Measurements from ENCODE around the gene RGS9BP. TPM values are rescaled to one million over a fixed set of nuclear protein-coding genes. Genes with fewer than 3 reads are reported as not detected.
A peak's percentile ranks its signal among the peaks of the same experiment; 100 is the strongest.
"Not testable (repeated sequence)": the region's sequence is repeated elsewhere in the genome, so short reads cannot be mapped to it uniquely, and the experiment has no call there.

RGS9BP gene
- total and polyA plus RNA-seq, 2 donors (not counting 1 experiment from before 2014, with no cell fraction given), result 0.09 to 0.66 TPM

DNA sequence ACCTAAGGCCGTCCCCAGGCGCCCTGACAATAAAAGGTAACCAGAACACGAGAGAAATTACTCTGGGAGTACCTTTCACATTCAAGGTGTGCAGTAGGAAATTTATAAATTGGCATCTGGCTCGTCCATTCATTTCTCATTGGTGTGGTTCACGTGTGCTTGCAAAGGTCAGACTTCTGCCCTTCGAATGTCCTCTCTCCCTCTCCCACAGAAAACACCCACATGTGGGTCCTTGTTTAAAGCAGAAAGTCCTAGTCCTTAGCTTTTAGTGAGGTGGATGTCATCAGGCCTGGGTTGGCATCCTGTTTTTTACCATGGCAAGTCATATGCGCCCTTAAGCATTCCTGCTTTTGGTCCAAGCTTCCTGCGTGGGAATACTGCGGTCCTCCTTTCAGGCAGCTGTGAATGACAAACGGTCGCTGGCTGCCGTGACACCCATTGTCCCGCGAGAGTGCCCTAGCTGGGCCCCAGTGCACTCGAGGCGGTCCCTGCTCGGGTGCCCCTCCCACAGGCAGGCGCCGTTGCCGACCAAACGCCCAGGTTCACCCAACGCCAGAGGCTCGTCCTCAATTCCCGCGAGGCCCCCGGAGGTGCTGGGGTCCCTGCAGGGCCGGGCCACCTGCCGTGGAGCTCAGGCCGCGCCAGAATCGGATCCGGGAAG lies 15.8 kb downstream of the RGS9BP start, which contains the start of gene NUDT19:
NUDT19 (plus strand) TSS at position 531 of the 661 bp plus-strand sequence. CDS start 140 bp downstream, outside the sequence.
- Histone ChIP-seq H3K79me2 (ENCODE audit: control insufficient read depth, insufficient read depth, low read length) (peaks cover 20% of the 10 kb centered on the region), H4K20me1 (ENCODE audit: control insufficient read depth, extremely low read depth, insufficient read depth, low read length) (no peaks in the 10 kb centered on the region), H3K27ac (ENCODE audit: insufficient read depth, low read length) (peak within 1 kb of the TSS; percentile 75), H3K4me1 (ENCODE audit: control insufficient read depth, extremely low read depth, insufficient read depth, low read length) (peaks cover 2% of the 10 kb centered on the region), H3K4me2 (ENCODE audit: extremely low read depth, insufficient read depth, low read length) (peak within 1 kb of the TSS; percentile 86), H3K27me3 (ENCODE audit: control insufficient read depth, insufficient read depth, low read length) (no peaks in the 10 kb centered on the region), H3K36me3 (ENCODE audit: control insufficient read depth, insufficient read depth, low read length) (no peaks in the 10 kb centered on the region), H3K4me3 (replicated peaks in 1 of 4; ENCODE audit: control extremely low read depth in 1 of 4, insufficient read depth in 1 of 4, low read depth in 3 of 4, low read length in 4 of 4) (peak within 1 kb of the TSS; percentile 34 to 75 (median 56)), H3K9me3 (ENCODE audit: control insufficient read depth, insufficient read depth, low read depth, low read length) (no peaks in the 10 kb centered on the region), H2AFZ (ENCODE audit: low read length) (peak within 1 kb of the TSS; percentile 87), H3K9ac (ENCODE audit: insufficient read depth, low read length) (peak within 1 kb of the TSS; percentile 92)
- TF ChIP-seq EZH2 (IDR thresholded peaks at IDR 0.05; ENCODE audit: low read length, missing control alignments), result no peak
- TF ChIP-seq CTCF (conservative IDR thresholded peaks at IDR 0.05 in 1 of 2, IDR thresholded peaks at IDR 0.05 in 1 of 2; ENCODE audit: low read depth in 1 of 2, low read length in 2 of 2), result no peak
- DNase-seq (ENCODE audit: low read depth in 2 of 2), result peak; percentile 78 to 85

DNA sequence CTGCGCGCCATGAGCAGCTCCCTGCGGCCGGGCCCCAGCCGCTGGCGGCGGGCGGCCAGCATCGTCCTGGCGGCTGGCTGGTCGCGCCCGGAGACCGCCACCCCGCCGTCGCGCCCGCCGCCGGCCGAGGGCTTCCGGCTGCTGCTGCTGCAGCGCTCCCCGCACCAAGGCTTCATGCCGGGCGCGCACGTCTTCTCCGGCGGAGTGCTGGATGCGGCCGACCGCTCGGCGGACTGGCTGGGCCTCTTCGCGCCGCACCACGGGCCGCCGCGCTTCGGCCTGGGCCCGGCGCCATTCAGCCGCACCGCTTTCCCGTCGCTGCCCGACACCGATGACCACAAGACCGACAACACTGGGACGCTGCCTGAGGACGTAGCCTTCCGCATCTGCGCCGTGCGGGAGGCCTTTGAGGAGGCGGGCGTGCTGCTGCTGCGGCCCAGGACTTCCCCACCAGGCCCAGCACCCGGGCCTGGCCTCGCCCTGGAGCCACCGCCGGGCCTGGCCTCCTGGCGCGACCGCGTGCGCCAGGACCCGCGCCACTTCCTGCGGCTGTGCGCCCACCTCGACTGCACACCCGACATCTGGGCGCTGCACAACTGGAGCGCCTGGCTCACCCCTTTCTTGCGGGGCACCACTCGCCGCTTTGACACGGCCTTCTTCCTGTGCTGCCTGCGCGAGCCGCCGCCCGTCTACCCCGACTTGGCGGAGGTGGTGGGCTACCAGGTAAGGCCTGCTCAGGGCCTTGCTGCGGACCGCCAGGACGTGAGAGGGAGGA lies 16.5 kb downstream of the RGS9BP start:
- Histone ChIP-seq H3K36me3 (ENCODE audit: control insufficient read depth, insufficient read depth, low read length) (no peaks in the 10 kb centered on the region), H2AFZ (ENCODE audit: low read length) (peak overlapping the region; percentile 87), H3K27me3 (ENCODE audit: control insufficient read depth, insufficient read depth, low read length) (no peaks in the 10 kb centered on the region), H3K4me1 (ENCODE audit: control insufficient read depth, extremely low read depth, insufficient read depth, low read length) (peaks cover 2% of the 10 kb centered on the region), H3K4me2 (ENCODE audit: extremely low read depth, insufficient read depth, low read length) (peak overlapping the region; percentile 86), H3K9me3 (ENCODE audit: control insufficient read depth, insufficient read depth, low read depth, low read length) (no peaks in the 10 kb centered on the region), H3K9ac (ENCODE audit: insufficient read depth, low read length) (peak overlapping the region; percentile 92), H3K79me2 (ENCODE audit: control insufficient read depth, insufficient read depth, low read length) (peaks cover 24% of the 10 kb centered on the region), H4K20me1 (ENCODE audit: control insufficient read depth, extremely low read depth, insufficient read depth, low read length) (no peaks in the 10 kb centered on the region), H3K27ac (ENCODE audit: insufficient read depth, low read length) (peak overlapping the region; percentile 75), H3K4me3 (replicated peaks in 1 of 4; ENCODE audit: control extremely low read depth in 1 of 4, insufficient read depth in 1 of 4, low read depth in 3 of 4, low read length in 4 of 4) (peak overlapping the region; percentile 34 to 75 (median 56))
- TF ChIP-seq CTCF (conservative IDR thresholded peaks at IDR 0.05 in 1 of 2, IDR thresholded peaks at IDR 0.05 in 1 of 2; ENCODE audit: low read depth in 1 of 2, low read length in 2 of 2) (no peak), EZH2 (IDR thresholded peaks at IDR 0.05; ENCODE audit: low read length, missing control alignments) (no peak)
- DNase-seq (ENCODE audit: low read depth in 2 of 2), result peak; percentile 72 to 80

- Histone ChIP-seq H3K4me2 (ENCODE audit: extremely low read depth, insufficient read depth, low read length) (peak overlapping the region; percentile 86), H2AFZ (ENCODE audit: low read length) (peak overlapping the region; percentile 87), H3K36me3 (ENCODE audit: control insufficient read depth, insufficient read depth, low read length) (no peaks in the 10 kb centered on the region), H3K9ac (ENCODE audit: insufficient read depth, low read length) (peak overlapping the region; percentile 92), H3K79me2 (ENCODE audit: control insufficient read depth, insufficient read depth, low read length) (peaks cover 26% of the 10 kb centered on the region), H3K27ac (ENCODE audit: insufficient read depth, low read length) (peak overlapping the region; percentile 75), H3K4me1 (ENCODE audit: control insufficient read depth, extremely low read depth, insufficient read depth, low read length) (peaks cover 2% of the 10 kb centered on the region), H3K27me3 (ENCODE audit: control insufficient read depth, insufficient read depth, low read length) (no peaks in the 10 kb centered on the region), H3K9me3 (ENCODE audit: control insufficient read depth, insufficient read depth, low read depth, low read length) (no peaks in the 10 kb centered on the region), H3K4me3 (replicated peaks in 1 of 4; ENCODE audit: control extremely low read depth in 1 of 4, insufficient read depth in 1 of 4, low read depth in 3 of 4, low read length in 4 of 4) (peak overlapping the region; percentile 34 to 75 (median 56)), H4K20me1 (ENCODE audit: control insufficient read depth, extremely low read depth, insufficient read depth, low read length) (no peaks in the 10 kb centered on the region)
- TF ChIP-seq CTCF (conservative IDR thresholded peaks at IDR 0.05 in 1 of 2, IDR thresholded peaks at IDR 0.05 in 1 of 2; ENCODE audit: low read depth in 1 of 2, low read length in 2 of 2), result no peak
- no peak for TF ChIP-seq EZH2 (IDR thresholded peaks at IDR 0.05; ENCODE audit: low read length, missing control alignments)
- DNase-seq (ENCODE audit: low read depth in 2 of 2), result no peak
Measured at GRCh38 chr19:32692727-32693061, 17.0 kb downstream of the RGS9BP start.

DNA sequence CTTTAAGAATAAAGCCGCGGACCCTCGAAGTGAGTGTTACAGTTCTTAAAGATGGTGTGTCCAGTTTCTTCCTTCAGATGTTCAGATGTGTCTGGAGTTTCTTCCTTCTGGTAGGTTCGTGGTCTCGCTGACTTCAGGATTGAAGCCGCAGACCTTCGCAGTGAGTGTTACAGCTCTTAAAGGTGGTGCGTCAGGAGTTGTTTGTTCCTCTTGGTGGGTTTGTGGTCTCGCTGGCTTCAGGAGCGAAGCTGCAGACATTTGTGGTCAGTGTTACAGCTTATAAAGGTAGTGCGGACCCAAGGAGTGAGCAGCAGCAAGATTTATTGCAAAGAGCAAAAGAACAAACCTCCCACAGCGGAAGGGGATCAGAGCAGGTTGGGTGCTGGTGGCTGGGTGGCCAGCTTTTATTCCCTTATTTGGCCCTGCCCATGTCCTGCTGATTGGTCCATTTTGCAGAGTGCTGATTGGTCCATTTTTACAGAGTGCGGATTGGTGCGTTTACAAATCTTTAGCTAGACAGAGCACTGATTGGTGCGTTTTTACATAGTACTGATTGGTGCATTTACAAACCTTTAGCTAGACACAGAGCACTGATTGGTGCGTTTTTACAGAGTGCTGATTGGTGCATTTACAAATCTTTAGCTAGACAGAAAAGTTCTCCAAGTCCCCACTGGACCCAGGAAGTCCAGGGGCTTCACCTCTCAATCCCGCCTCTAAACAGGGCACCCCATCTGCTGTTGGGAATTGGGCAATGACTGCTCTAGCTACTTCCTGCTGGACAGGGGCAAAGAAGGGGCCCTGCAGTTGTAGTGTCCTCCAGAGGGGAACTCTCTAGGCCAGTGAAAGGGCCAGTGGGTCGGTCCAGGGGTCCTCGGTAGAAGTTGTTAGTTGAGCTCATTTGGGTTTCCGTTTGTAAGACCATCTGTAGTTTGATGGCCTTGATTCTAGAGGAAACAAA lies 17.8 kb downstream of the RGS9BP start:
- not testable (repeated sequence) for H2AFZ ChIP-seq (ENCODE audit: low read length); DNase-seq (ENCODE audit: low read depth in 2 of 2); H3K27ac ChIP-seq (ENCODE audit: insufficient read depth, low read length)

More for the DNA sequence above, 17.8 kb downstream of the RGS9BP start:
- not testable (repeated sequence) for H4K20me1 ChIP-seq (ENCODE audit: control insufficient read depth, extremely low read depth, insufficient read depth, low read length); H3K9ac ChIP-seq (ENCODE audit: insufficient read depth, low read length); H3K36me3 ChIP-seq (ENCODE audit: control insufficient read depth, insufficient read depth, low read length); H3K27me3 ChIP-seq (ENCODE audit: control insufficient read depth, insufficient read depth, low read length); H3K4me1 ChIP-seq (ENCODE audit: control insufficient read depth, extremely low read depth, insufficient read depth, low read length); H3K9me3 ChIP-seq (ENCODE audit: control insufficient read depth, insufficient read depth, low read depth, low read length)
- Histone ChIP-seq H3K4me2 (ENCODE audit: extremely low read depth, insufficient read depth, low read length) (peak overlapping the region; percentile 35), H3K79me2 (ENCODE audit: control insufficient read depth, insufficient read depth, low read length) (peaks cover 27% of the 10 kb centered on the region), H3K4me3 (replicated peaks in 1 of 4; ENCODE audit: control extremely low read depth in 1 of 4, insufficient read depth in 1 of 4, low read depth in 3 of 4, low read length in 4 of 4) (peak overlapping the region in 2 of 4 experiments; percentile 69 to 75)

Measured in fibroblast of lung (primary cell).